Measurements from ENCODE around the gene PRKAB1.

The PRKAB1 gene

GRCh38 chr12:119692410-119692809 lies 24.5 kb downstream of the PRKAB1 start:
- TF ChIP-seq CTCF (IDR thresholded peaks at IDR 0.05; ENCODE audit: low read depth, low read length), result no peak
- no peak overlapping the region for H3K4me3 ChIP-seq (ENCODE audit: low read depth, low read length)
- in situ Hi-C loops (cut with HindIII; ENCODE audit: low sequenced_read_pairs), result no loop called here
- no peak for DNase-seq (ENCODE audit: low read depth, low spot score)

GRCh38 chr12:119692997-119693396 lies 25.1 kb downstream of the PRKAB1 start:
- no peak for TF ChIP-seq CTCF (IDR thresholded peaks at IDR 0.05; ENCODE audit: low read depth, low read length)
- peak; percentile 88 for DNase-seq (ENCODE audit: low read depth, low spot score)
- H3K4me3 ChIP-seq (ENCODE audit: low read depth, low read length), result no peak overlapping the region
- in situ Hi-C loops (cut with HindIII; ENCODE audit: low sequenced_read_pairs), result no loop called here

GRCh38 chr12:119693511-119693910 lies 25.6 kb downstream of the PRKAB1 start:
- in situ Hi-C loops (cut with HindIII; ENCODE audit: low sequenced_read_pairs), result no loop called here
- no peak for DNase-seq (ENCODE audit: low read depth, low spot score)
- TF ChIP-seq CTCF (IDR thresholded peaks at IDR 0.05; ENCODE audit: low read depth, low read length), result no peak
- H3K4me3 ChIP-seq (ENCODE audit: low read depth, low read length), result no peak overlapping the region

GRCh38 chr12:119694111-119694510 lies 26.2 kb downstream of the PRKAB1 start:
- no peak for TF ChIP-seq CTCF (IDR thresholded peaks at IDR 0.05; ENCODE audit: low read depth, low read length)
- no peak overlapping the region for H3K4me3 ChIP-seq (ENCODE audit: low read depth, low read length)
- DNase-seq (ENCODE audit: low read depth, low spot score), result no peak
- in situ Hi-C loops (cut with HindIII; ENCODE audit: low sequenced_read_pairs), result no loop called here

GRCh38 chr12:119695034-119695433 lies 27.1 kb downstream of the PRKAB1 start:
- no peak for DNase-seq (ENCODE audit: low read depth, low spot score)
- peak; percentile 74 for TF ChIP-seq CTCF (IDR thresholded peaks at IDR 0.05; ENCODE audit: low read depth, low read length)
- in situ Hi-C loops (cut with HindIII; ENCODE audit: low sequenced_read_pairs), result no loop called here
- no peak overlapping the region for H3K4me3 ChIP-seq (ENCODE audit: low read depth, low read length)

GRCh38 chr12:119696943-119697342 lies 29.0 kb downstream of the PRKAB1 start:
- H3K4me3 ChIP-seq (ENCODE audit: low read depth, low read length), result no peak overlapping the region
- DNase-seq (ENCODE audit: low read depth, low spot score), result no peak
- TF ChIP-seq CTCF (IDR thresholded peaks at IDR 0.05; ENCODE audit: low read depth, low read length), result no peak
- in situ Hi-C loops (cut with HindIII; ENCODE audit: low sequenced_read_pairs), result no loop called here

GRCh38 chr12:119699199-119699760 lies 31.3 kb downstream of the PRKAB1 start:
- no peak for DNase-seq (ENCODE audit: low read depth, low spot score)
- TF ChIP-seq CTCF (IDR thresholded peaks at IDR 0.05; ENCODE audit: low read depth, low read length), result no peak
- in situ Hi-C loops (cut with HindIII; ENCODE audit: low sequenced_read_pairs), result no loop called here
- H3K4me3 ChIP-seq (ENCODE audit: low read depth, low read length), result no peak overlapping the region

Measured in astrocyte of the spinal cord (primary cell).